Erythroblast (primary cell): ENCODE measurements around the gene NEK11.
A peak's percentile ranks its signal among the peaks of the same experiment; 100 is the strongest.

Source experiments
- DNase-seq, 2 experiments: peaks; one replicate each; lab custom pipeline; 2025; lab: John Stamatoyannopoulos, UW
- GATA1 ChIP-seq: IDR thresholded peaks from 2 replicates; pipeline ENCODE4 v1.6.1; 2011; ENCODE audit warnings: low read depth, mild to moderate bottlenecking, control low read depth, low read length, moderate library complexity
- POLR2A ChIP-seq: IDR thresholded peaks from 2 replicates; pipeline ENCODE4 v1.6.1; 2011; ENCODE audit warnings: mild to moderate bottlenecking, low read length

NEK11 gene

DNA sequence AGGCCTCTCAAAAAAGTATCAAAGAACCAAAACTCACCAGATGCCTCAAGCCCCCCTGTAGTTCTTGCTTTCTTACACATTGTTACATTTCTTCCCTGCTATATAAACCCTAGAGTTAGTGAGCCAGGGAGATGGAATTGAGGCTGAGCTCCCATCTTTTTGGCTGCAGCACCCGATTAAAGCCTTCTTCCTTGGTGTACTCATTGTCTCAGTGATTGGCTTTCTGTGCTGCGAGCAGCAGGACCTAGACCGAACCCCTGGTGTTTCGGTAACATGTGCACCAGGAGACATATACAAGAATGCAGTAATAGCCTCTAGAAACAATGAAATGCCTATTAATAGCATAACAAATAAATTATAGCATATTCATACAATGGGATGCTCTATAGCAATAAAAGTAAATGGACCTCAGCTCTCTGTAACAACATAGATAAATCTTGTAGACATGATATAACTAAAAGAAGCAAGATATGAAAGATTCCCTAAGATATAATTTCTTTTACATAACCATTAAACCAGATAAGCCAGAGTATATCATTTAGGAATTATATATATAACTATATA, 174.0 kb downstream of the NEK11 start:
- DNase-seq: no peak
- TF ChIP-seq POLR2A: no peak
- no peak for TF ChIP-seq GATA1

DNA sequence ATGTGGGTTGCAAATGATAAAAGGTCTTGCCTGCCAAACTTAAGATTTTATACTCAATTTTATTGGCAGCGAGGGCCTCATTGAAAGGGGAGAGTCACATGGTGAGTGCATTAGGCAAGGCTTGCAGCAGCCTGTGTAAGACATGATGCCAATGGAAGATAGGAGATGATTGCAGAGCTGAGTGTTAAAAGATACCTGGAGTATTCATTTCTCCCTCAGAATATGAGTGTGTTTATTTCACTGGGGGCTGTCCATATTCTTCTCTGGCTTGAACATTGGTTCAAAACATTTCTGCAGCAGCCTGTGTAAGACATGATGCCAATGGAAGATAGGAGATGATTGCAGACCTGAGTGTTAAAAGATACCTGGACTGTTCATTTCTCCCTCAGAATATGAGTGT, 189.7 kb downstream of the NEK11 start:
- no peak for DNase-seq
- TF ChIP-seq POLR2A (no peak), GATA1 (no peak)

DNA sequence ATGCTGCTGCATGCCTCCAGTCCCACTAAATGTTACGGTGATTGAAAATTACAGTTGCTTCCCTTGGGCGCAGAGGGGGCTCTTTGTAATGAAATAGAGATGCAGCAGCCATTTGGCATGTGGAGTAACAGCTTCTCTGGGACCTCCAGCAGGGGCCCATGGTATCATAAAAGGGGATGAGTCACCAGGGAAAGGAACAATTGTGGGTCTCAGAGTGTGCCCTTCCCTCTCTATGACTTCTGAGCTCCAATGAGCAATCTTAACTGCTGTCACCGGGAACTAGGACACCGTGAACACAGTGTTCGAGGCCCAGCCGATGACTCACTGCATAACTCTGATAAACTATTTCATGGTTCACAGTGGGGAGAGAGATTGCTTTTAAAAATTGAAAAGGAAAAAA, 190.1 kb downstream of the NEK11 start:
- TF ChIP-seq POLR2A (no peak), GATA1 (no peak)
- no peak for DNase-seq

DNA sequence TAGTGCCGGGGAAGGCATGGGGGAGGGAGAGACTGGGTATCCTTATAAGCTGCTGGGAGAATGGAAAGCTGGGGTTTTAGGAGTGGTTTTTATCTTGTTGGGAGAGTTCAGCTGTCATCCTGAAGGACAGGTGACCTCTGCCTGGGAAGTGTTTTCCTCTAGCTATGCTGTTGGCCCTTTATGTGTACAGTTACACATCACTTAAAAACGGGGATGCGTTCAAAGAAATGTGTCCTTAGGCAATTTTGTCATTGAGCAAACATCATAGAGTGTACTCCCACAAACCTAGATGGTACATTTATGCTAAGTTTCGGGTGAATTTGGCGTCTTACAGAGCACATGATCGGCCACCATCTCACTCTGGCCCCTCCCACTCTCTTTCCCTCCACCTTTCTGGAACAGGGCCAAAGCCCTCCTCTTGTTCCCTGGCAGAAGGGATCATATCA, 190.6 kb downstream of the NEK11 start:
- no peak for DNase-seq
- TF ChIP-seq GATA1: no peak
- no peak for TF ChIP-seq POLR2A

DNA sequence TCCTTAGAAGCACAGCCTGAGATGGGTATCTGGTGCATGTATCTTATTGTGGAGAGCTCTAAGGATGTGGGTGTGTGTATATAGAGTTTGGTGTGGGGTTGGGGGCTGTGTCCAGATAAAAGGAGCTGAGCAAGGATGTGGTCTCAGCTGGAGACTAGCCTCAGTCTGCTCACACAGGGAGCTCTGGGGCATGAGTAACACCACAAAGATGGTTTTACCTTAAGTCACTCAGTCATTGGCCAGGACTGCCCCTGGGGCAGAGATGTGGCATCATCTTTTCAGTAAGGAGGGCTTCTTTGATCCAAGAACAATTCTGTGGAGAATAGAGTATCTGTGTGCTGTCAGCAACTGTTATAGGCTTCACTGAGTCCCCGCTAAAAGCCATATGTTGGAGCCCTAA, 191.5 kb downstream of the NEK11 start:
- DNase-seq: no peak
- TF ChIP-seq POLR2A (no peak), GATA1 (no peak)

DNA sequence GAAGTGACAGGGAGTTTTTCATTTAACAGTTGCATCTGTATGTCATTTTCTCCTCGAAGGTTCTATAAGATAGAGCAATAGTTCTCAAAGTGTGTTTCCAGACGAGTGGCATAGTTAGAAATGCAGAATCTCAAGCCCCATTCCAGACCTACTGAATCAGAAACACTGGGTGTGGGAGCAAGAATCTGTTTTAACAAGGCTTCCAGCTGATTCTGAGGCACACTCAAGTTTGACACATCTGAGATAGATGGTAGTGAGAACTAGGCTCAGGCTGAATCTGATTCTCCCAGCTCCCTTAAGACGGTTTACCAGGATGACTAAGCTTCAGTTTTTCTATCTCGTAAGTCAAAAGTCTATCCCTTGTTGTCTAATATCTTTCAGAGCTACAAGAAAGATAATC, 195.1 kb downstream of the NEK11 start:
- TF ChIP-seq GATA1: no peak
- no peak for TF ChIP-seq POLR2A
- DNase-seq: no peak

DNA sequence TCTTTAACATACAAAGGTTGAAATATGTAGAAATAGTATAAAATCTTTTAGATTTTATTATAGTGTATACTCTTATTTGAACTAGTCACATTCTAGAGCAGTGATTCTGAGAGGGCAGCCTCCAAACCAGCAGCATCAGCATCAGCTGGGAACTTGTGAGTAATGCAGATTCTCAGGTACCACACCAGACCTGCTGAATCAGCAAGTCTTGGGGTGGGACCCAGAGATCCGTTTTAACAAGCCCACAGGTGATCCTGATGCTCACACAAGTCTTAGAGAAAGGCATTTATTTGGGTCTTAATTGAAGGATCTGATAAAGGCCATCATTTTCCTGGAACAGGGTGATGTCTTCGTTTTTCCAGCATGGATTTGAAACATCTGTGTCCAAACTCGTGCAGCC, 195.9 kb downstream of the NEK11 start:
- DNase-seq: no peak
- TF ChIP-seq GATA1: no peak
- no peak for TF ChIP-seq POLR2A

DNA sequence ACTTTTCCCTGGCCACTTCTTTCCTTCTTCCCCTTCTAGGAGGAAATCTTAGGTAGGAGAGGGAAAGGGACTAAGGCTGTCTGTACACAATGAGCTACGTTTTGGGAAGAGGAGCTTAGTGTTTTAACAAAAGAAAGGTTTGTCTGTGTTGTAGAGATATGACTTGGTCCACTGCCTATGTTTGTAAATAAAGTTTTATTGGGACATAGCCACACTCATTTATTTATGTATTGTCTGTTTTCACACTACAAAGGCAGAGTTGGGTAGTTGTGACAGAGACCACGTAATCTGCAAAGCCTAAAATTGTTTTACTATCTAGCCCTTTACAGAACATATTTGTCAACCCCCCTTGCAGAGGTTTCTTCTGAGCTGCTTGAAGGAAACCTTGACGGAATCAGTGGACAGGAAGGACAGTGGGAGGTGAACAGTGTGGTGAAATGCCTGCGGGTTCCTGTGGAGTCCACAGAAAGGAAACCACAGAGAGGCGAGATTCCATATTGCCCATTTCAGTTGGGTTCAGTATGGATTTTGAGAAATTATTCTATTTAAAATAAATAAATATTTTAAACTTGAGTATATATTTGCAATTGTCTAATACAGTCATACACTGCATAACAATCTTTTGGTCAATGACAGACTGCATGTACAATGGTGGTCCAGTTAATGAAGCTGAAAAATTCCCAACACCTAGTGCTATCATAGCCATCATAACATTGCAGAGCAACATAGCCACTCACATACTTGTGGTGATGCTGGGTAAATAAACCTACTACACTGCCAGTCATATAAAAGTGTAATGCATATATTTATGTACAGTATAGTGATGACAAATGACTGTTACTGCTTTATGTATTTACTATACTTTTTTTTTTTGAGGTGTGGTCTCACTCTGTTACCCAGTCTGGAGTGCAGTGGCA, 197.0 kb downstream of the NEK11 start:
- no peak for DNase-seq
- TF ChIP-seq POLR2A: no peak
- no peak for TF ChIP-seq GATA1

DNA sequence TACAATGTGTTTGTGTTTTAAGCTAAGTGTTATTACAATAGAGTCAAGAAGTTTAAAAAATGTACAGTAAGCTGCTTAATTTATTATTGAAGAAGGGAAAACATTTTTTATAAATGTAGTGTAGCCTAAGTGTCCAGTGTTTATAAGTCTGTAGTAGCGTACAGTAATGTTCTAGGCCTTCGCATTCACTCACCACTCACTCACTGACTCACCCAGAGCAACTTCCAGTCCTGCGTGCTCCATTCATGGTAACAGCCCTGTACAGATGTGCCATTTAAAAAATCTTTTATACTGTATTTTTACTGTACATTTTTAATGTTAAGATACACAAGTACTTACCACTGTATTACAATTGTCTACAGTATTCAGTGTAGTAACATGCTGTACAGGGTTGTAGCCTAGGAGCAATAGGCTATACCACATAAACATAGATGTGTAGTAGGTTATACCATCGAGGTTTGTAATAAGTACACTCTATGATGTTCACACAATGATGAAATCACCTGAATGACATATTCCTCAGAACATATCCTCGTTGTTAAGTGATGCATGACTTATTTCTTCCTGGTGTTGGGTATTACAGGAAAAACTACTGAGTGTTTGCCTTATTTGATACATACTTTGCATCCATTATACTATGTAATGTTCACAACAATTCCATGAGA, 198.3 kb downstream of the NEK11 start:
- TF ChIP-seq POLR2A (no peak), GATA1 (no peak)
- no peak for DNase-seq

DNA sequence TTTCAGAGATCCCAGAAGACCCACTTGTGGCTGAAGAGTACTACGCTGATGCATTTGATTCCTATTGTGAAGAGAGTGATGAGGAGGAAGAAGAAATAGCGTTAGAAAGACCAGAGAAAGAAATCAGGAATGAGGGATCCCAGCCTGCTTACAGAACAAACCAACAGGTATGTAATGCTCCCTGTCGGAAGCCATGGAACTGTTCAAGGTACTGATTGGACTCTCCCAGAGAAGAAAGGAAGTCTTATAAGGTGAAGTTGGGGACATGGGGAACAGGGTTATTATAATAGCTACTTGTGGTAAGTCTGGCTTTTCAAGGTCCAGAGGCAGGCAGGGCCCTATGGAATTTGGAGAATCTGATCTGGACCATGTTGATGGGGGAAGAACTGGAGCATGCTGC, 201.8 kb downstream of the NEK11 start:
- no peak for TF ChIP-seq GATA1
- no peak for TF ChIP-seq POLR2A
- no peak for DNase-seq

DNA sequence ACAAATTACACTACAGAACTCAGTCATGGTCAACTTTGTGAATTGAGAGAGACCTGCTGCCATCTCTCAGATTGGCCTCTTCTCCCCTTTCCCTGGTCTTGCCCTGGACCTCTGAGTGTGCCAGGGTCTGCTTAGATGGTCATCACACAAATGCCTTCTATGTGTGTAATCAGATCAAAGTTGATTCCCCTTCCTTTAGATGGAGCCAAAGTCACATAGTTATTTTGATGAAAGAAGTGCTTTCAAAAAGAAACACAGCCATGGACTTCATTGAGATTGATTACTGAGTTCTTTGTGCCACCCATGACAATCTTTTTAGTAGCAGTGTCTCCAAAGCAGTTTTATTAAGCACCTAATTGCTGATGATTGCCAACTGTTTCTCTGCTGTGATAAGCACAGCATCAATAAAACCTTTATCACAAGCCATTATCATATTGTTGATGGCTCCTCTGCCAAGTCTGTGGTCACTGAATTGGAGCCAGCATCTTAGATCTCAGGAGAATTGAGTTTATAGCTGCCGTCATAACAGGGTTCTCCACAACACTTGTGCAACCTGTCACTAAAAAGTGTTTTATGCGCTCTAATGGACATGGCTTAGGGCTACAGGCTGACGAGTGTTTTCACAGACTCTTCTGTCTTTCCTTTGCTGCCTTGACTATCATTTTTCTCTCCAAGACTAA, 205.2 kb downstream of the NEK11 start:
- no peak for TF ChIP-seq POLR2A
- TF ChIP-seq GATA1: no peak
- peak in 1 of 2 experiments; percentile 2 for DNase-seq

DNA sequence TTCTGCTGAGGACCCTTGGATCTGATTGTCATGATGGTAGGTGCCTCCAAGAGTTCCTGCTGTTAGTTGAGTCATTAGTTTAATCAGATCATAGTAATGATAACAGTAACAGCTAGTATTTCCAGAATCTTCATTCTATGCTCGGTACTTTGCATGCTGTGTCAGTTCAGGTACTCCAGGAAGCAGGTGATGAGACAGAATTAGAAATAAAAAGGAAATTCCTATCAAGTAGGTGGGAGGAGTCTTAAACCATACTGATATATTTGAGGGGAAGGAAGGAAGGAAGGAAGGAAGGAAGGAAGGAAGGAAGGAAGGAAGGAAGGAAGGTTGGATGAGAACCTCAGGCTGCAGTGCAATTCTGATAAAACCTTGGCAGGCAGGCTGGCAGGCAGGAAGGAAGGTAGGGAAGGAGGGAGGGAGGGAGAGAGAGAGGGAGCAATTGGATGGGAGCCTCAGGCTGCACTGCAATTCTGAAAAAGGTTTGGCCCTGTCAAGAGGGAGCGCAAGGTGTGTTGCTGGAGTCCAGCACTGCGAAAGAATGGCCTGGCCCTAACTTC, 206.1 kb downstream of the NEK11 start:
- TF ChIP-seq GATA1 (no peak), POLR2A (no peak)
- DNase-seq: no peak

DNA sequence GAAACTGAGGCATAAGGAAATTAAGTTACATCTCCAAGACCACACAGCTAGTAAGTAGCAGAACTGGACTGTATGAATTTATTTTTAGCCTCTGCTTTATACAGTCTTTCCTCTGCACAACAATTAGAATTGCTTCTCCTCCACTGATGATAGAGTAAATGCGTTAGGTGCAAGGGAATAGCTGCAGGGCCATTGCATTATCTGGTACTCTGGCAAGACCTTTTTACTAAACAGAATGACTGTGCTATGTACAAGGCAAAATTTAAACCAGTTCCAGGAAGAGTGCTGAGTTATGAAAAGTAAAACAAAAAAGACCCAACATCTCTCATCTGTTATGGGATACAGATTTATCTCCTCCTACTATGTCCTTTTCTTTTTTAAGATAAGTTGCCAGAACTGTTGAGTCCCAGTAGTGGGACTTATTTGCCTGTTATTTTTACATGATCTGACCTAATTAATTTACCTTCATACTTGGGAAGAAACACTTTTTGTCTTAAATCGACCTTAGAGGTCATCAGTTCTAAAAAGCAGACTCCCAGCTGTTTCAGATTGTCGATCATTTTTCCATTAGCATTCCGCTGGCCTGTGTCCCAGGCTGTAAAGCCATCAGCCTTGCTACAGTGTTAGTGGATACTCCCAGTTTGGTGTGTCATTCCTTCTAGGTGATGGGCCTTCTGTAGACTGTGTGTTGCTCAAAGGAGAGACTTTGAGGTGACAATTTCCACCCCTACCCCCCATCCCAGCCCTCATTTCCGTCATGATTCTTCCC, 207.4 kb downstream of the NEK11 start:
- DNase-seq: no peak
- no peak for TF ChIP-seq POLR2A
- TF ChIP-seq GATA1: no peak

DNA sequence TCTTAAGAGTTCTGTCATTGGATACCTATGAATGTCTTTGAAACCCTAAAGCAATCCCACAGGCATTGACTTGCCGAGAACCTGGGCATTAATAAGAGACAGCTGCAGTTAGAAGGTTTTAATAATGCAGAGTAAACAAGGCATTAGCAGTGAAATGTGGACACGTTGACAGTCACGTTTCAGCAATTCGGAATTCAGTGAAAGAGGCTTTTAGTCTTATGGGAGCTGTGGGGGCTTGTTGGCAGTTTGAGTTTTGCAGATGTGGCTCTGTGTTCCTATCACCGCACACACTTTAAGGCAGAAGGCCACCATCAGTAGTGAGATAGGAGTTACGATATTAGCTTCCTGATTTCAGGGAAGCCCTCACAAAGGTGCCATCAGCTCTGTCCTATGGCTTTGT, 209.7 kb downstream of the NEK11 start:
- no peak for DNase-seq
- TF ChIP-seq POLR2A (no peak), GATA1 (no peak)
